Ovary (tissue), 3 donors: ENCODE data around the gene CCNK.

Experiments
- CTCF ChIP-seq, 3 donors: fragments of 450-650 bp in 2 of 3; fragments of 200-600 bp in 1 of 3; IDR thresholded peaks; one replicate each; pipeline versions ENCODE4 v1.5.1 to v1.8.0; 2016 to 2022; ENCODE audit warnings: antibody characterized with exemption in 3 of 3, mild to moderate bottlenecking in 1 of 3
- POLR2A ChIP-seq: fragments of 450-650 bp; IDR thresholded peaks from one replicate; pipeline ENCODE4 v1.6.1; 2017; ENCODE audit warnings: antibody characterized with exemption, mild to moderate bottlenecking, moderate library complexity
- donor health status: DM: no; HTN: no; CAD: no.

- no peak for TF ChIP-seq POLR2A
- TF ChIP-seq CTCF (IDR thresholded peaks at IDR 0.05) = no peak
Observed at GRCh38 chr14:99527427-99528076, 46.3 kb downstream of the CCNK start.
